ENCODE data around the gene GPD1.

The GPD1 gene

GRCh38 chr12:50103767-50104321 lies at the start of gene GPD1:
GPD1 (plus strand) TSS chr12:50104008; CDS start chr12:50104051, 43 bp downstream.
- DNase-seq (ENCODE audit: low read depth in 1 of 2, low spot score in 1 of 2), result no peak

DNA sequence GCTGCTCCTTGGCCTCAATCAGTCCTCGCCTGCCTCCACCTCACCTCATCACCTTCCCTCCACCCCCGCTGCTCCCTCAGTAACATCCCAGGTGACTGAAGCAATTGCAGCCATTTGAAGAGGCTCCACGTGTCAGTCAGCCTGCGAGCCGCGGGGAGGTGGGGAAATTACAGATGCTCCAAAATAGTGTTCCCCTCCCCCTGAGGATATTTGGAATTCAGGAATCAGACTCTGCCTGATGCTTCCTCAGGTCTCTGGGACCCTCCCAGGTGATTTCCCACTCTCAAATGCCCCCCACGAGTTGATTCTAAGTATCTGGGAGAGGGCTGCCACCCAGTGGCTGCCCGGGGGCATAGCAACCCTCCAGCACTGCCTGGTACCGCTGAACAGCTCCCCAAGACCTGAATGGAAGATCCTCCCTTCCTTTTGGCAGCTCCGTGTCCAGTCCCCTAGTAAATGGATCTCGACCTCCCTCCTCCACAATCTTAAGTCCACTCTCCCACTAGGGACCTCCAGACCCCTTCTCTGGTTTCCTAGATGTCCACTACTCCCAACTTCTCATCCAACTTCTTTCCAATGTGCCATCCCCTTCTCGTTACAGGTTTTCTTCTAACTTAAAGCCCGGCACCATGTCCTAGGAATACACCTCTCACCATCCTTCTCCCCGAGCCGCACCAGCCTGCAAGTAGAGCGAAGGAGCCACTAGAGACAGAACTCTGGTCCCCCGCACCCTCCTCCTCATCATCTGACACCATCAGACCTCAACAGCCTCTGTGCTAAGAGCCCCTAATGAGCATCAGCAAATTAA lies 47.8 kb upstream of the GPD1 start:
- peak in 1 of 2 donors; percentile 34 for DNase-seq (ENCODE audit: low read depth in 1 of 2, low spot score in 1 of 2)

DNA sequence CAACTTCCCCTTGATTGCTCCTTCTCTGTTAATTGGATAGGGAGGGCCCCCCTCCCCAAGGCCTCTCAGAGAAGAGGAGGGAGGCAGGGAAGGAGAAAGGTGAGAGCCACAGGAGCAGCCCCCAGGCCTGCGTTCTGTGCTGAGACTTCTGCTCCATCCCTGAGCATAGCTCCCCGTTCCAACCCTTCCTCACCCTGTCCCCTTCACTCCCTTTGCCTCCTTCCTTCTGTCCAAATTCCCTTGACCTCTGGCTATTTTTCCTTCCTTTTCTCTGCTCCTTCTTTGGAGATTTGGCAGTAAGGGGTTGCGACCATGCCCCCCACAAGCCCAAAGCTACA lies 47.2 kb upstream of the GPD1 start:
- no peak for DNase-seq (ENCODE audit: low read depth in 1 of 2, low spot score in 1 of 2)

DNA sequence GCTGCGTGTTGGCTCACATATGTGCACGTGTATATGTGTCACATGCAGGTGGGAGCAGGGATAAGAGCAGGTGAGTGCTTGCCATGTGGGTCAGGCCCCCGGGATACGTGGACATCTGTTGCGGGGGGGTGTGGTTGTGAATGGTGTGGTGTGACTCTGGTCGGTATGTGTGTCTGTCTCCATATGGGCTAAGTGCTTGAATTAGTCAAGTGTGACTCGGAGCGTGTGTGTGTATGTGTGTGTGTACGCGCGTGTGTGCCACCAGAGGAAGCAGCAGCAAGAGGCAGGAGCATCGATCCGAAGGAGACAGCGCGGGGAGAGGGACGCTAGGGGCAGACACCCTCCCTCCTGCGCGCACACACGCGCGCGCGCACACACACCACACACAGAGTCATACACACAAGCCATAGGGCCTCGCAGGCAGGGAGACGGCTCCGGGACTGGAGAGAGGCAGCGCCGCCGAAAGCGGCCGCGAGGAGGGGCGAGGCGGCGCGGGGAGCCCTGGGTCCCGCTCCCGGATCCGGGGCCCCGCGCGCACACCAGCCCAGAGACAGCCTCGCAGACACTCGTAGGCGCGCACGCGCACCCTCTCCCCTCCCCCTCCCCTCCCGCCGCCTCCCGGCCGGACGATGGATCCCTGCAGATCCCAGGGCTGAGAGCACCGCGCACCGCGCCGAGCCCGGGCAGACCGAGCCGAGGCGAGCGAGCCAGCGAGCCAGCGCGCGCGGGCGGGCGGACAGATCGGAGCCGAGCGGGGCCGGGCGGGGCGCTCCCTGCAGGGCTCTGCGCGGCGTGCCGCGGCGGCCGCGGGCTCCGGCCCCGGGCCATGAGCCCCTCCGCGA lies 46.6 kb upstream of the GPD1 start, which contains the start of gene ASIC1:
ASIC1 (plus strand) TSS at position 597 of the 842 bp plus-strand sequence. CDS start 1,171 bp downstream, outside the sequence.
- peak in 1 of 2 donors; percentile 30 for DNase-seq (ENCODE audit: low read depth in 1 of 2, low spot score in 1 of 2)

- DNase-seq (ENCODE audit: low read depth in 1 of 2, low spot score in 1 of 2), result no peak
These were observed 45.7 kb upstream of the GPD1 start for GRCh38 chr12:50057896-50058670.

DNA sequence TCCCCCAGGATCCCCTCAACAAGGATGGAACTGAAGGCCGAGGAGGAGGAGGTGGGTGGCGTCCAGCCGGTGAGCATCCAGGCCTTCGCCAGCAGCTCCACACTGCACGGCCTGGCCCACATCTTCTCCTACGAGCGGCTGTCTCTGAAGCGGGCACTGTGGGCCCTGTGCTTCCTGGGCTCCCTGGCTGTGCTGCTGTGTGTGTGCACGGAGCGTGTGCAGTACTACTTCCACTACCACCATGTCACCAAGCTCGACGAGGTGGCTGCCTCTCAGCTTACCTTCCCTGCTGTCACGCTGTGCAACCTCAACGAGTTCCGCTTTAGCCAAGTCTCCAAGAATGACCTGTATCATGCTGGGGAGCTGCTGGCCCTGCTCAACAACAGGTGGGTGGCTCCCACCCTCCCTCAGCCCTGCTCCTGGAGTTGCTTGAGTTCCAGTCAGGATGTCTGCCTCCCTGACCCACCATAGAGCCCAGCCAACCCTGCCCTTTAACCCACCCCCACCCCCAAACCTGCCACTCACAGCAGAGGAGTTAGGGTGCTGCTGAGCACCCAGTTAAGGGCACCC lies 45.0 kb upstream of the GPD1 start:
- DNase-seq (ENCODE audit: low read depth in 1 of 2, low spot score in 1 of 2), result no peak

- peak in 1 of 2 donors; percentile 15 for DNase-seq (ENCODE audit: low read depth in 1 of 2, low spot score in 1 of 2)
These were observed 44.2 kb upstream of the GPD1 start for GRCh38 chr12:50059440-50060119.

GRCh38 chr12:50060120-50060468 lies 43.7 kb upstream of the GPD1 start:
- DNase-seq (ENCODE audit: low read depth in 1 of 2, low spot score in 1 of 2), result no peak

- DNase-seq (ENCODE audit: low read depth in 1 of 2, low spot score in 1 of 2), result no peak
These were observed 42.6 kb upstream of the GPD1 start for GRCh38 chr12:50061171-50061570.

- DNase-seq (ENCODE audit: low read depth in 1 of 2, low spot score in 1 of 2), result no peak
These were observed 41.7 kb upstream of the GPD1 start for GRCh38 chr12:50061946-50062686.

- DNase-seq (ENCODE audit: low read depth in 1 of 2, low spot score in 1 of 2), result no peak
These were observed 40.9 kb upstream of the GPD1 start for GRCh38 chr12:50062728-50063460.

GRCh38 chr12:50065726-50066310 lies 38.0 kb upstream of the GPD1 start:
- no peak for DNase-seq (ENCODE audit: low read depth in 1 of 2, low spot score in 1 of 2)

- no peak for DNase-seq (ENCODE audit: low read depth in 1 of 2, low spot score in 1 of 2)
These were observed 37.4 kb upstream of the GPD1 start for GRCh38 chr12:50066402-50066801.

- no peak for DNase-seq (ENCODE audit: low read depth in 1 of 2, low spot score in 1 of 2)
These were observed 34.7 kb upstream of the GPD1 start for GRCh38 chr12:50069069-50069468.

- DNase-seq (ENCODE audit: low read depth in 1 of 2, low spot score in 1 of 2), result no peak
These were observed 34.3 kb upstream of the GPD1 start for GRCh38 chr12:50069539-50069938.

- DNase-seq (ENCODE audit: low read depth in 1 of 2, low spot score in 1 of 2), result peak in 1 of 2 donors; percentile 41
These were observed 33.3 kb upstream of the GPD1 start for GRCh38 chr12:50070314-50071060.

- no peak for DNase-seq (ENCODE audit: low read depth in 1 of 2, low spot score in 1 of 2)
These were observed 31.5 kb upstream of the GPD1 start for GRCh38 chr12:50072198-50072907.

Measured in activated T-helper 1 cell treated with anti-CD3 and anti-CD28 coated beads, Interleukin-2, amount 50 U/mL, for 16 hours (primary cell).